OCI-LY3 (cell line): ENCODE measurements around the gene CEP78.

ENCODE experiments used
- EZH2phosphoT487 ChIP-seq: fragments of 200-600 bp; shearing (Covaris generic); IDR thresholded peaks from 2 replicates; pipeline ENCODE4 v1.6.1; 2018; ENCODE audit warnings: antibody characterized with exemption, mixed run types, low read depth
- TF ChIP-seq, protein P1 (sequence below): fragments of 200-600, 300-600 bp; sonication (generic); IDR thresholded peaks from 2 replicates; pipeline ENCODE4 v1.5.1; 2014; ENCODE audit warnings: antibody characterized with exemption, low read length, low read depth

DNA sequence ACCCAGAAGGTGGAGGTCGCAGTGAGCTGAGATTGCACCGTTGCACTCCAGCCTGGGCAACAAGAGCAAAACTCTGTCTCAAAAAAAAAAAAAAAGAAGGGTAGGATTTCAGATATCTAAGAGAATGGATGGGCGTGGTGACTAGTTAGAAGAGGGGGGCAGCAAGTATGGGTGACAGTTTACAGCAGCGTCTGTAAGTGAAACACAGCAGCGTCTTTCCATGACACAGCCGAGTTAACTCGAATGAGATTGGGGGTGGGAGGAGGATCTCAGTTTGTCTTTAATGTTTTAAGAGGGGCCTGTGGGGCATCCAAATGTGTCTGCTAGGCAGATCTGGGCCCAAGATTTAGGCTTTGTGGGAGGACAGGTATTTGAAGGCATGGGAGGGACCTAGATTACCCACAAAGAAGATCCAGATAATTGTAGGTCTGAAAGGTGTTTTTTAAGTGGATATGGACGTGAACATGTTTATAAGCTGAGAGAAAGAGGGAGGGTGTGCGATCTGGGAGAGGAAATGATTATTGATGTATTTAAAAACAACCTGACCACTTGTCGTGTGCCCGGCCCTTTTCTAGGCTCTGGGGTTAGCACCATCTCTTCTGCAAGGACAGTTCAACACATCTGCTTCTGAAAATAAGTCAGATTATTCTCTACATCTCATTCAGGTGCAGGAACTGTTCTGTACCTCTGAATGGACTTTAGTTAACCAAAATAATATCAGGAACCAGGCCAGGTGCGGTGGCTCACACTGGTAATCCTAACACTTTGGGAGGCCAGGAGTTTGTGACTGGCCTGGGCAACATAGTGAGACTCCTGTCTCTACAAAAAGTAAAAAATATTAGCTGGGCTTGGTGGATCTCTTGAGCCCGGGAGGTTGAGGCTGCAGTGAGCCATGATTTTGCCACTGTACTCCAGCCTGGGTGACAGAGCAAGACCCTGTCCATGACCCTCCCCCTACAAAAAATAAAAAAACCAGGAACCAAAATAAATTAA lies 2.5 kb downstream of the CEP78 start:
- TF ChIP-seq, protein P1, sequence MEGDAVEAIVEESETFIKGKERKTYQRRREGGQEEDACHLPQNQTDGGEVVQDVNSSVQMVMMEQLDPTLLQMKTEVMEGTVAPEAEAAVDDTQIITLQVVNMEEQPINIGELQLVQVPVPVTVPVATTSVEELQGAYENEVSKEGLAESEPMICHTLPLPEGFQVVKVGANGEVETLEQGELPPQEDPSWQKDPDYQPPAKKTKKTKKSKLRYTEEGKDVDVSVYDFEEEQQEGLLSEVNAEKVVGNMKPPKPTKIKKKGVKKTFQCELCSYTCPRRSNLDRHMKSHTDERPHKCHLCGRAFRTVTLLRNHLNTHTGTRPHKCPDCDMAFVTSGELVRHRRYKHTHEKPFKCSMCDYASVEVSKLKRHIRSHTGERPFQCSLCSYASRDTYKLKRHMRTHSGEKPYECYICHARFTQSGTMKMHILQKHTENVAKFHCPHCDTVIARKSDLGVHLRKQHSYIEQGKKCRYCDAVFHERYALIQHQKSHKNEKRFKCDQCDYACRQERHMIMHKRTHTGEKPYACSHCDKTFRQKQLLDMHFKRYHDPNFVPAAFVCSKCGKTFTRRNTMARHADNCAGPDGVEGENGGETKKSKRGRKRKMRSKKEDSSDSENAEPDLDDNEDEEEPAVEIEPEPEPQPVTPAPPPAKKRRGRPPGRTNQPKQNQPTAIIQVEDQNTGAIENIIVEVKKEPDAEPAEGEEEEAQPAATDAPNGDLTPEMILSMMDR = no peak
- no peak for TF ChIP-seq EZH2phosphoT487
